NCI-H1694 (cell line): ENCODE data around the gene MBTPS1.

Experiments
- DNase-seq: peaks from one replicate; lab custom pipeline; 2025; lab: John Stamatoyannopoulos, UW

MBTPS1 gene

GRCh38 chr16:84074721-84075120 lies 42.0 kb downstream of the MBTPS1 start:
- no peak for DNase-seq

GRCh38 chr16:84072014-84072413 lies 44.7 kb downstream of the MBTPS1 start:
- DNase-seq = no peak

- DNase-seq = no peak
Measured at GRCh38 chr16:84071121-84071520, 45.6 kb downstream of the MBTPS1 start.

GRCh38 chr16:84069540-84069939 lies 47.2 kb downstream of the MBTPS1 start:
- no peak for DNase-seq

- no peak for DNase-seq
Measured at GRCh38 chr16:84068783-84069462, 47.8 kb downstream of the MBTPS1 start.

- no peak for DNase-seq
Measured at GRCh38 chr16:84068041-84068440, 48.7 kb downstream of the MBTPS1 start.

- DNase-seq = no peak
Measured at GRCh38 chr16:84067640-84068039, 49.1 kb downstream of the MBTPS1 start.

- peak; percentile 56 for DNase-seq
Measured at GRCh38 chr16:84065536-84066132, 51.1 kb downstream of the MBTPS1 start.

GRCh38 chr16:84063980-84064379 lies 52.8 kb downstream of the MBTPS1 start:
- DNase-seq = no peak

GRCh38 chr16:84062734-84063640 lies 53.8 kb downstream of the MBTPS1 start:
- peak; percentile 85 for DNase-seq

- no peak for DNase-seq
Measured at GRCh38 chr16:84061236-84061819, 55.4 kb downstream of the MBTPS1 start.

- DNase-seq = no peak
Measured at GRCh38 chr16:84059946-84060901, 56.5 kb downstream of the MBTPS1 start.

- no peak for DNase-seq
Measured at GRCh38 chr16:84059111-84059510, 57.6 kb downstream of the MBTPS1 start.

GRCh38 chr16:84058664-84059063 lies 58.1 kb downstream of the MBTPS1 start:
- no peak for DNase-seq

- no peak for DNase-seq
Measured at GRCh38 chr16:84058211-84058610, 58.5 kb downstream of the MBTPS1 start.

GRCh38 chr16:84056933-84057332 lies 59.8 kb downstream of the MBTPS1 start:
- no peak for DNase-seq

- no peak for DNase-seq
Measured at GRCh38 chr16:84055801-84056634, 60.7 kb downstream of the MBTPS1 start.

GRCh38 chr16:84055366-84055765 lies 61.4 kb downstream of the MBTPS1 start:
- DNase-seq = peak; percentile 49

GRCh38 chr16:84054916-84055315 lies 61.8 kb downstream of the MBTPS1 start:
- DNase-seq = no peak

- DNase-seq = no peak
Measured at GRCh38 chr16:84054271-84054670, 62.5 kb downstream of the MBTPS1 start.
